MCF 10A (cell line): Measurements from ENCODE around the gene STXBP3. TPM values are rescaled to one million over a fixed set of nuclear protein-coding genes. Genes with fewer than 3 reads are reported as not detected.

Experiments used
- BruUV-seq: library from RNA; stranded (reverse); fragments of 400-500 nt; replicated peaks from 2 replicates; lab custom pipeline; 2021; lab: Mats Ljungman, UMichigan
- CTCF ChIA-PET: fragments of 300-600 bp; sonication (Branson Sonifier 250); formaldehyde crosslinking; extraction: SDS; loops from one replicate; lab custom pipeline; 2021; ENCODE audit warnings: antibody characterized with exemption, inconsistent platforms; lab: Yijun Ruan, JAX
- POLR2A ChIA-PET: fragments of 300-600, 350-650 bp; sonication (Branson Sonifier 250); formaldehyde crosslinking; extraction: SDS; loops from one replicate; lab custom pipeline; 2020; ENCODE audit warnings: antibody characterized with exemption, inconsistent platforms; lab: Yijun Ruan, JAX
- DNase-seq: peaks from one replicate; pipeline ENCODE4 v3.0.0-alpha.2; 2018; ENCODE audit not compliant: unreplicated experiment
- H3K27ac Mint-ChIP-seq: one replicate; pipeline ENCODE4 v1.8.0; 2022; ENCODE audit warnings: mild to moderate bottlenecking, low read depth, mixed read lengths; ENCODE audit not compliant: unreplicated experiment
- H3K27me3 Mint-ChIP-seq: one replicate; pipeline ENCODE4 v1.8.0; 2022; ENCODE audit warnings: mixed read lengths; ENCODE audit not compliant: insufficient read depth, unreplicated experiment
- H3K36me3 Mint-ChIP-seq: one replicate; pipeline ENCODE4 v1.8.0; 2022; ENCODE audit warnings: mild to moderate bottlenecking, moderate library complexity, mixed read lengths; ENCODE audit not compliant: insufficient read depth, unreplicated experiment
- H3K4me1 Mint-ChIP-seq: one replicate; pipeline ENCODE4 v1.8.0; 2022; ENCODE audit warnings: mixed read lengths; ENCODE audit not compliant: insufficient read depth, unreplicated experiment
- H3K4me3 Mint-ChIP-seq: one replicate; pipeline ENCODE4 v1.8.0; 2022; ENCODE audit warnings: mild to moderate bottlenecking, moderate library complexity, mixed read lengths; ENCODE audit not compliant: unreplicated experiment
- H3K9me3 Mint-ChIP-seq: one replicate; pipeline ENCODE4 v1.8.0; 2022; ENCODE audit warnings: mixed read lengths; ENCODE audit not compliant: unreplicated experiment
- CTCF ChIP-seq: fragments of 200-600 bp; IDR thresholded peaks from one replicate; pipeline ENCODE4 v1.8.0; 2022; ENCODE audit warnings: antibody characterized with exemption, mild to moderate bottlenecking; ENCODE audit not compliant: unreplicated experiment
- intact Hi-C: fragments of 100-400 bp; cut with micrococcal nuclease; formaldehyde crosslinking; loops from 2 replicates; pipeline ENCODE4 v1.14.1; 2022
- total RNA-seq: library from RNA; stranded (reverse); gene quantifications from 2 replicates; pipeline ENCODE4 v1.2.3, GENCODE V29; 2022

STXBP3 gene
- total RNA-seq, 1 experiment from 2014 or later = 47.4 TPM

DNA sequence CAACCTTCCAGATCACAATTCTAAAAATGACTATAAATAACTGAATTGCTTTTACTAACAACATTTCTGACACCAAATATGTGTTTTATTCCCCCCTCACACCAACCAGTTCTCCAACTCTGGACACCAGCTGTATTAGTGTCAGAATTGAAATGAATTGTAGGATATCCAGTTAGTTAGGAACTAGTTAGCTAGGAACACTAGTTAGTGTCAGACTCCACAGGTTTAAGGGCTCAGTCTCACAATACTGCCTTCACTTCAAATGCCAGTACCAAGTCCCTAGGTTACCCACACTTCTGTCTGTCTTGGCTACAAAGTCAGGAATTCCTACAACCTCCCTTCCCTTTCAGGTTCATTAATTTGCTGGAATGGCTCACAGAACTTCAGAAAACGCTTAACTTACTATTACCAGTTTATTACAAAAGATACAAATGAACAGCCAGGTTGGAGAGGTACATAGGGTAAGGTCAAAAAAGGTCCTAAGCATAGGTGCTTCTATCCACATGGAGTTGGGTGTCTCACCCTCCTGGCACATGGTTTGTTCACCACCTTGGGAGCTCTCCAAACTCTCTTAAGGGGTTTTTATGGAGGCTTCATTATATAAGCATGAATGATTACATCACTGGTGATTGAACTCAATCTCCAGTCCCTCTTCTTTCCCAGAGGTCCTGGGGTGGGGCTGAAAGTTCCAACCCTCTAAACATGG lies 4.2 kb downstream of the STXBP3 start:
- TF ChIP-seq CTCF = no peak
- BruUV-seq = no TSS peak
- Mint-ChIP-seq H3K4me1 (peaks cover 12% of the 10 kb centered on the region), H3K27ac (no peak overlapping the region), H3K27me3 (no peaks in the 10 kb centered on the region), H3K4me3 (no peak overlapping the region), H3K9me3 (no peaks in the 10 kb centered on the region), H3K36me3 (peaks cover 34% of the 10 kb centered on the region)
- intact Hi-C loops = no loop called here
- peak; percentile 11 for DNase-seq
- POLR2A ChIA-PET = interaction anchor here (1.9 to 5.4 kb wide), 2 partner anchors 47 to 57 kb away, joined by 5 to 99 read pairs; partner anchors contain the start of gene PRPF38B
- CTCF ChIA-PET = interaction anchor here (0.7 to 1.0 kb wide), 2 partner anchors 11 to 58 kb away, joined by 3 to 6 read pairs; partner anchors contain the start of gene PRPF38B

DNA sequence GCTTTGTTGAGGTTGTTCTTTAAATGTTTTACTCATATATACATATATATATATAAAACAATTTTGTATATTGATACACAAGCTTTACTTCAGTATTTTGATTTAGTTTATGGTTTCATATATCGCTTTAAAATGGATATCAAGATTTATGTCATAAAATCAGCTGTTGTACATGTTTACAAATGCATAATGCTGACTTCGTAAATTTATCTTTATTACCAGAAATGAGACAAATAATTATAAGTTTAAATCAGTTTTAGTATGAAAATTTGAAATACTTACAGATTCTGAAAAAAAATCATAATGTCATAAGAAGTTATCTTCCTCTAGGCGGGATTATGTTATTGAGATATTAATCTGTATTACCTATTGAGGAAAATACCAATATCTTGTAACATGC lies 6.9 kb downstream of the STXBP3 start:
- no peak for DNase-seq
- Mint-ChIP-seq H3K27me3 (no peaks in the 10 kb centered on the region), H3K4me3 (no peak overlapping the region), H3K36me3 (peaks cover 54% of the 10 kb centered on the region), H3K4me1 (peaks cover 12% of the 10 kb centered on the region), H3K27ac (no peak overlapping the region), H3K9me3 (no peaks in the 10 kb centered on the region)
- intact Hi-C loops = no loop called here
- CTCF ChIA-PET = interaction anchor here (0.6 to 1.6 kb wide), 2 partner anchors 16 to 21 kb away, joined by 5 to 6 read pairs; no protein-coding TSS in a partner anchor
- BruUV-seq = no TSS peak
- TF ChIP-seq CTCF = no peak
- POLR2A ChIA-PET = interaction anchor here (0.7 to 3.8 kb wide), 6 partner anchors 8 to 1250 kb away, joined by 3 to 21 read pairs (median 4); partner anchors contain the start of genes PRPF38B and SLC25A24

DNA sequence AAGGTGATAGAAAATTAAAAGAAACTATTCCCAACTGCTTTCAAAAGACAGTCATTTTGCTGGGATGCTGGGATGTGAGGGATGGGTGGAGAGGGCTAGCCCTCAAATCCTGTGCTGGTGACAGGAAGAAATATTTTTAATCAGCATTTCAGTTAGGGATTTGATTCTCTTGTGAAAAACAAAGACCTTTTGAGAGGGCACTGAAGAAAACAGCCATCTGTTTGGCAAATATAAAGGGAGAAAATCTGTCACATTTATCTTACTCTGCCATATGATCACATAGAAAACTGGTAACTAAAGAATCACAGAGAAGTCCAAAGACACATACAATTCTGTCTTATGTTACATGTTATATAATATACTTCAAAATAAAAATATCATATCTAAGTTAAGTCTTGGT lies 12.3 kb downstream of the STXBP3 start:
- no peaks in the 10 kb centered on the region for H3K27me3 Mint-ChIP-seq
- no peak overlapping the region for H3K4me3 Mint-ChIP-seq
- no peak for TF ChIP-seq CTCF
- no peak overlapping the region for H3K27ac Mint-ChIP-seq
- no peak for DNase-seq
- POLR2A ChIA-PET = no interaction called here
- no TSS peak for BruUV-seq
- H3K36me3 Mint-ChIP-seq = peaks cover 86% of the 10 kb centered on the region
- CTCF ChIA-PET = no interaction called here
- H3K4me1 Mint-ChIP-seq = no peaks in the 10 kb centered on the region
- intact Hi-C loops = no loop called here
- H3K9me3 Mint-ChIP-seq = no peaks in the 10 kb centered on the region

DNA sequence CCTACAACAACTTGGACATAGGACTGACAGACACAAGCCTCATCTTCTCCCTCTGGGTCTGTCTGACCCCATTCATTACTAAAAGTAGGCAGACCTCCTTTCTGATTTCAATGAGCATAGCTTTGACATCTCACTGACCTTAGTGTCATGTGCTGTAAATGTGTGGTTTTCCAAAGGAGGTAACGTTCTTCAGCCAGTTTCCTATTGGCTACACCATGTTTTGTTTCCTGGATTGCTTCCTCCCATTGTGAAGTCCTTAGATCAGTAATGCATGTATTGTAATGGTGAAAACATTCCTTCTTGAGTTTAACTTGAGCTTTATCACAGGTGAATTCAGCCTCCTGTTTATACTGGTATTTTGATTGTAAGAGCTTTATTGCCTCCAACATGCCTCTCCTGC lies 20.6 kb downstream of the STXBP3 start:
- POLR2A ChIA-PET = interaction anchor here (2.0 kb wide), 1 partner anchor 76 kb away, joined by 7 read pairs; no protein-coding TSS in a partner anchor
- no peaks in the 10 kb centered on the region for H3K9me3 Mint-ChIP-seq
- no peaks in the 10 kb centered on the region for H3K4me1 Mint-ChIP-seq
- H3K27me3 Mint-ChIP-seq = no peaks in the 10 kb centered on the region
- peaks cover 44% of the 10 kb centered on the region for H3K36me3 Mint-ChIP-seq
- H3K27ac Mint-ChIP-seq = no peak overlapping the region
- no TSS peak for BruUV-seq
- CTCF ChIA-PET = interaction anchor here (0.6 kb wide), 1 partner anchor 150 kb away, joined by 3 read pairs; no protein-coding TSS in a partner anchor
- DNase-seq = no peak
- no peak for TF ChIP-seq CTCF
- no peak overlapping the region for H3K4me3 Mint-ChIP-seq
- intact Hi-C loops = no loop called here
